CD4-positive, alpha-beta T cell treated with Interleukin-4 for 4 hours (primary cell): ENCODE data around the gene STARD10.
"Not testable (repeated sequence)": the region's sequence is repeated elsewhere in the genome, so short reads cannot be mapped to it uniquely, and the experiment has no call there.

Experiments
- DNase-seq: peaks from one replicate; pipeline ENCODE4 v3.0.0-alpha.2; 2020

STARD10 gene

DNA sequence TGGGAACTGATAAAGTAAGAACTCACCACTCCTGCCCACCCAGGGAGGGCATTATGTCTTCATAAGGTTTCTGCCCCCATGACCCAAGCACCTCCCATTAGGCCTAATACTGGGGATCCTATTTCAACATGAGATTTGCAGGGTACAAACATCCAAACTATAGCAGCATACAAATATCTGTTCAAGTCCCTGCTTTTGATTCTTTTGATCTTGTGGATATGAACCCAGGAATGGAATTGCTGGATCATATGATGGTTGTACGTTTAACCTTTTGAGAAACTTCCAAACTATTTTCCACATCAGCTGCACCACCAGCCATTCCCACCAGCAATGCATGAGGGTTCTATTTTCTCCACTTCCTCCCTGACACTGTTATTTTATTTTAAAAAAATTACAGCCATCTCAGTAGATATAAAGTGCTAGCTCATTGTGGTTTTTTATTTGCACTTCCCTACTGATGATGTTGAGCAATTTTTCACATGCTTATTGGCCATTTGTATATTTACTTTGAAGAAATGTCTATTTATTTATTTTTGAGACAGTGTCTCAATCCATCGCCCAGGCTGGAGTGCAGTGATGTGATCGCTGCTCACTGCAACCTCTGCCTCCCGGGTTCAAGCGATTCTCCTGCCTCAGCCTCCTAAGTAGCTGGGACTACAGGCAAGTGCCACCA is 13.3 kb upstream of the STARD10 start:
- no peak for DNase-seq

DNA sequence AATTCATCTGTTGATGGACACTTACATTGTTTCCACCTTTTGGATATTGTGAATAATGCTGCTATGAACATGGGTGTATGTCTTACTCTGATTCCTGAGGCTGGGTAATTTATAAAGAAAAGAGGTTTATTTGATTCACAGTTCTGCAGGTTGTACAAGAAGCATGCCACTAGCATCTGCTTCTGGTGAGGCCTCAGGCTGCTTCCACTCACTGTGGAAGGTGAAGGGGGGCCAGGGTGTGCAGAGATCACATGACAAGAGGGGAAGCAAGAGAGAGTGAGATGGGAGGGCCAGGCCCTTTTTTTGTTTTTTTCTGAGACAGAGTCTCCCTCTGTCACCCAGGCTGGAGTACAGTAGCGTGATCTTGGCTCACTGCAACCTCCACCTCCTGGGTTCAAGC is 12.5 kb upstream of the STARD10 start:
- DNase-seq: not testable (repeated sequence)

DNA sequence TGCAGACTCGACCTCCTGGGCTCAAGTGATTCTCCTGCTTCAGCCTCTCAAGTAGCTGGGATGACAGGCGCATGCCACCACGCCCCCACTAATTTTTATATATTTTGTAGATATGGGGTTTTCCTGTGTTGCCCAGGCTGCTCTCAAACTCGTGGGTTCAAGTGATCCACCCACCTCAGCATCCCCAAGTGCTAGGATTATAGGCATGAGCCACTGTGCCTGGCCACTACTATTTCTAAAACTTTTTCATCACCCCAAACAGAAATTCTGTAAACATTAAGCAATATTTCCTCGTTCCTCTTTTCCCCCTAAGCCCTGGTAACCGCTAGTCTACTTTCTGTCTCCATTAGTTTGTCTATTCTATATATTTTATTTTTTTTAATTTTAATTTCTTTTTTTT is 11.4 kb upstream of the STARD10 start:
- DNase-seq: no peak

DNA sequence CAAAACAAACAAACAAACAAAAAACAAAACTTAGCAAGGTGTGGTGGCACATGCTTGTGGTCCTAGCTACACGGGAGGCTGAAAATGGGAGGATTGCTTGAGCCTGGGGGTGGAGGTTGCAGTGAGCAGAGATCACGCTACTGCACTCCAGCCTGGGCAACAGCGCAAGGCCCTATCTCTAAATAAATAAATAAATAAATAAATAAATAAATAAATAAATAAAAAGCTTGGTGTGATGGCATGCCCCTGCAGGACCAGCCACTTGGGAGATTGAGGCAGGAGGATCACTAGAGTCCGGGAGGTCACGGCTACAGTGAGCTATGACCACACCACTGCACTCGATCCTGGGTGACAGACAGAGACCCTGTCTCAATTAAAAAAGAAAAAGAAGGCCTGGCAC is 9.0 kb upstream of the STARD10 start:
- no peak for DNase-seq

DNA sequence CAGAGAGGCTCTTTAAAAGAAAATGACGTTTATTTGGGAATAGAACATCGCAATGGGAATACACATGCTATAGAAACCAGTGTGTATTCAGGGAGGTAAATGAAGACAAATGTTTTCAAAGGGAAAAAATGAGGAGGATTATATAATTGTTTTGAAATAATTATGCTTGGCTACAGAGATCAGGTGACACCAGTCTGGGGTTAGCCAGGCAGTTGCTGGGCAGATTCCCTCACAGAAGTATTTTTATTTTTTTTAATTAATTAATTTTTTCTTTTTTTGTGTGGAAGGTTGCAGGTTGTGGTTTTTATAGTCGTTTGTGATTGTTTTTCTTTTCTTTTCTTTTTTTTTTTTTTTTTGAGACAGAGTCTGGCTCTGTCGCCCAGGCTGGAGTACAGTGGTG is 5.6 kb upstream of the STARD10 start:
- DNase-seq: no peak

DNA sequence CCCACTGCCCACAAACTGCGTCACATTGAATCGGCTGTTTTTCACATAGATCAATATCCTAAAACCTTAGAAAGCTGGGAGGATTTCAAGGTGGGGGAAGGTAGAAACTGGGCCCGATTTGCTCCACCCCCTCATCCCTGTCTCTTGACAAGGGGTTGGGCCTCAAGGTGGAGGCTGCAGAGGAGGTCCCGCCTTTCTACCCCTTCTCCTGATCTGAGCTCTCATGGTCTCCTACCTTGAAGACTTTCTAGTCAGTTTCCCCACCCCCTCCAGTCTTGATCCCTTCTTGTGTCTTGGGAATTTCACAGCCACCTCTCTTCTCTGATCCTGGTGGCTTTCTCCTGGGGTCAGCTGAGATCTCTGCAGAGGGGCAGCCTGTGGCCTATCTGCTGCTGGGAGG is 4.5 kb upstream of the STARD10 start:
- no peak for DNase-seq

DNA sequence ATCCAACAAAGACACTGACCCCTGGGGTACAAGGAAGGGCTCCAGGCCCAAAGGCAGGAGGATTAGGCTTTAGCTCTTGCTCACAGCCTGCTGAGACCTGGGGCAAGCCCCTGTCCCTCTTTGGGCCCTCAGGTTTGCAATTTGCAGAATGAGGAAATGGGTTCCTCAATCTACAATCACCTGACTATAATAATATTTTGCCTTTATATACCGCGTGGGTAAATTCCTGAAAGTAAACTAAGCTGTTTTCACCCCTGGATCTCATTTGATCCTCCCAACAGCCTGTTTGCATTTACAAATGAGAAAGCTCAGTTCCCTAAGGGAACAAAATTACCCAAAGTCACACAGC is 797 bp downstream of the STARD10 start:
- no peak for DNase-seq

DNA sequence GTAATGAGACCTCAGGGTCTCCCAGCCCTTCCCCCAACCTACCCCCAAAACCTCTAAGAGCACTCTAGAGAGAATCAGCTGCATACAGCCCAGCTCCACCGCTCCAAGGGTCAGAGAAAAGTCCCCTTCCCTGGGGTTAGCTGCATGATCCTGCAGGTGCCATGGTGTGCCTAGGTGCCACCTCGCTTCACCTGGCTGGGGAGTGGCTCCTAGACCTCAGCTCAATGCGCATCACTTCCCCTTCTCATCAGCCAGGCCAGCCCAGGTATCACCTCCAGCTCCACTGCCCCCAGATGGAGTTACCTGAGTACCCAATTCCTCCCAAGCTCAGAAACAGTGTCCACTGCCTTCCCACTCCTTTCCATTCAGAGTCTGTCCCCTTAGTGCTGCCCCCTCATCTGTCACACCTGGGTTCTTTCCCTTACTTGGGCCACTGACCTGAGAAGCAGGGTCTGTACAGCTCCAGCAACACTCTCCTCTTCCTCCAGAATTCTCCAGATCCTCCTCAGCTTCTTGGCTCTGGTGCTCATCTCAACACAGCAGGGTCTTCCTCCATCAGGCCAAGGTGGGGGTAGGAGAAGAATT is 1.3 kb downstream of the STARD10 start:
- DNase-seq: no peak

DNA sequence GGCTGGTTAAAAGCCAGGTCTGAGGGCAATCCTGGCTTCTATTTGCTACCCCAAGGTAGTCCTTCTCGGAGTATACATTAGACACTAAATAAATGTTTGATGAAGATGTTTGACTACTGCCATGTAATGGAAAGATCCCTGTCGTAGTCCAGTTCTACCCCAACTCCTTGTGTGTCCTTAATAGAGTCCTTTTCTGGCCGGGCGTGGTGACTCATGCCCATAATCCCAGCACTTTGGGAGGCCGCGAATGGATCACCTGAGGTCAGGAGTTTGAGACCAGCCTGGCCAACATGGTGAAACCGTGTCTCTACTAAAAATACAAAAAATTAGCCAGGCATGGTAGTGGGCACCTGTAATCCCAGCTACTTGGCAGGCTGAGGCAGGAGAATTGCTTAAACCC is 2.6 kb downstream of the STARD10 start:
- not testable (repeated sequence) for DNase-seq

DNA sequence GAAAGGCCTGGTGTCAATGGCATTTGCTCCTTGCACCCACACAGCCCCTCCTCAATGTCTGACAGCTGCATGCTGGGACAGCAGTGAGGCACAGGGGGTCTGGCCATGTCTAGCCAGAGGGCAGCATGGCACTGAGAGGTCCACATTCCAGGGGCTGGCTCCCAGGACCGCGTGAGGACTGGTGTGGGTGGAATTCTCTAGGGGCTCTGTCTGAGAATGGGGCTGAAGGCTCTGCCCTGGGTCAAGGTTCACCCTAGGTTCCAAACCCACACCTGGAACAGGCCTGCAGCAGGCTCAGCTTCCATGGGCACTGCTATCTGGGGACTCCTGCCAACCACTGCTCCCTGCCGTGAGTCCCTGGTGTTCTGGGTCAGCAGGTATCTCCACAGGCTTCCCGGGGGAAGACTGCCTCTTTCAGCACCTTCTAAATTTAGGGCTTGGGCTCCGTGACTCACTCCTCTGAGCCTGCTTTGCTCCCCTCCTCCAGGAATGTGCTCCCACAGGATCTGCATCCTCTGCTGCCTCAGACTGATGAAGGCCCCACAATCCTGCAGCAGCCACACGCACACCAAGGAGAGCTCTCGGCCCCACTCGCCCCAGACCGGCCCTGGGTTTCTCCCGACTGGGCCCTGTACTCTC is 4.2 kb downstream of the STARD10 start:
- no peak for DNase-seq

DNA sequence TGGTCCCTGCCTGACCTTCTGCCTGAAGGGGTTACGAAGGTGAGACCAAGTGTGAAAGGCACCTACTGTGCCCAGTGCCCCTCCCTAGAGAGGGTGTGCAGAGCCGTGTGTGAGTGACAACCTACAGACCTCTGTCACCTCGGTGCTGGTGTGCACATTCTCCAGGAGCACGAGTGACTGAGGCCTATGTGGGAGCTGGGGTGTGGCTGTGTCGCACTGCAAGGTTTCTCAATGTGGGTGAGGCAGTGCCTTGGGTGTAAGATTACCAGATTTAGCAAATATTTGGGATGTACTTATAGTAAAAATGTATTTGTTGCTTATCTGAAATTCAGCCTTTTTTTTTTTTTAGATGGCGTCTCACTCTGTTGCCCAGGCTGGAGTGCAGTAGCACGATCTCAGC is 5.6 kb downstream of the STARD10 start:
- DNase-seq: no peak

DNA sequence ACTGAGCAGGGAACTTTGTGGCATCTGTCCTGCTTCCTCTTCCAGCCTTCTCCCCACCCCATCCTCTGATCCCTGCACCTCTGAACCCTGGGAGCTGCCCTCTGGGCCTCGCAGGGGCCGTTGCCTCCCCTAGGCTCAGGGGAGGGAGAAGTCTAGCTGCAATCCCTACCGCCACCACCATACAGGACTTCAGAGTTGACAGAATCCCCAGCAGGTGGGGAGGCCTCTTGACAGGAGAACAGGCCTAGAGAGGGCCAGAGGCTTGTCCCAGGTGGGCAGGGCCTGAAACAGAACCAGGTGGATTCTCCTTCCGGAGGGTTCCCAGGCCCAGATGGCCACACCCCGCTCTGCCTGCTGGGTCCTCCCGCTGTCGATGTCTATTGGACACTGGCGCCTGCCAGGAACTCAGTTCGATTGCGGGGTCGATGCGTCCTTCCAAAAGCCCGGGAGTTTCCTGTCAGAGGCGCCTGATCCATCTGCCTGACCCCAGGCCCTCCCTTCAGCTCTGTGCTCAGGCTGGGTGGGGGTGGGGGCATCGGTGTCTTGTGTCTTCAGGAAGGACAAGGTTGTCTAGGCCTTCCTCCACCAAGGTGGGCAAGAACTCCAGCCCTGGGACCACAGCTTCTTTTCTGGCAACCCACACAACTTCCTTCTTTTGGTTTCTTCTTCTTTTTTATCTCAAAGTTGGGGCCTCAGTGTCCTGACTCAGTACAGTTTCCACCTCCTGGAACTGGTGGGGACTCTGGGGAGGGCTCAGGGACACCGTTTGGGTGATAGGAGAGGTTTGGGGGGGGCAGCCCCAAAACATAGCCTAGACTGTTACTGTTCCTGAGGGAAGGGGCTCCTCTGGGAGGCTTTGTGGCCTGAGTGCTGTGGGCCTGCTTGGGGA is 6.4 kb downstream of the STARD10 start:
- DNase-seq: no peak

DNA sequence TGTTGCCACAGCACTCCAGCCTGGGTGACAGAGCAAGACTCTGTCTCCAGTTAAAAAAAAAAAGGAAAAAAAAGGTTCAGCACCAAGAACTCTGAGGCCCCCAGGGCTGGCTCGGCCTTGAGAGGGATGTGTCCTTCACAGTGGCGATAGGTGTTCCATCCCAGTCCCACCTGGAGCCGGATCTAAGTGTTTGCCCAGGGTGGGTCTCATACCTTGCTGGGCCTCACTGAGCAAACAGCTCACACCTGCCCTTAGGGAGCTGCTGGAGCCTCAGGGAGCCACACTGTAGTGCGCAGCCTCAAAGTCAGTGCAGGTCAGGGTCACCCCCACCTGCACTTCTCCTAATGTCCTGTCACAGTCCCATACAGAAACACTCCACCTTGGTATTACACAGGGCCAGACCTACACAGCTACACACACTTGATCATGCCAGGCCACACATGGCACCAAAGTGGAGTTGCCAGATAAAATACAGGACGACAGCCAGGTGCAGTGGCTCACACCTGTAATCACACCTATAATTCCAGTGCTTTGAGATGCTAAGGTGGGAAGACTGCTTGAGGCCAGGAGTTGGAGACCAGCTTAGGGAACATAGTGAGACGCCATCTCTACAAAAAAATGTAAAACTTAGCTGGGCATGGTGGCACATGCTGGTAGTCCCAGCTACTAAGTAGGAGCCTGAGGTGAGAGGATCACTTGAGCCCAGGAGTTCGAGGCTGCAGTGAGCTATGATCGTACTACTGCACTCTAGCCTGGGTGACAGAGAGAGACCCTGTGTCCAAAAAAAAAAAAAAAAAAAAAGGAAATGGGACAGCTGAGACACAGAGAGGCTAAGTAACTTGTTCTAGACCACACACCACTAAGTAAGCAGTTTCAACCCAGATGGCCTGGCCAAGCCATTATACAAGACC is 7.3 kb downstream of the STARD10 start:
- no peak for DNase-seq

DNA sequence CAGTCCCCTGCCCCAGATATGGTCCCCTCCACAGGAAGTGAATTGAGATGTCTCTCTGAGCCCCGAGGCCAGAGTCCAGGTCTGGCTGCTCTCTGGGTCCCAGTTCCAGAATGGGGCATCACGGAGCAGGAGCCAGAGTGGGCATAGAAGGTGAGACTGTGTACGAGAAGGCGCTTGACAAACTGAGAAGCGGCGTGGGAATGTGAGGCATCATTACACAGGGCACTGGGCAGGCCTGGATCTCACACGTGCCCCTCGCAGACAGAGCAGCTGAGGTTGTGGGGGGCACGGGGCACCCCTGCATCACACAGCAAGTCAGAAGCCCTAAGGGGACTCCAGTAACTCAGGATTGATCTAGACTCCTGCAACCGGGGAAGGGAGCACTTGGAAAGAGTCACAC is 9.2 kb downstream of the STARD10 start:
- DNase-seq: no peak

DNA sequence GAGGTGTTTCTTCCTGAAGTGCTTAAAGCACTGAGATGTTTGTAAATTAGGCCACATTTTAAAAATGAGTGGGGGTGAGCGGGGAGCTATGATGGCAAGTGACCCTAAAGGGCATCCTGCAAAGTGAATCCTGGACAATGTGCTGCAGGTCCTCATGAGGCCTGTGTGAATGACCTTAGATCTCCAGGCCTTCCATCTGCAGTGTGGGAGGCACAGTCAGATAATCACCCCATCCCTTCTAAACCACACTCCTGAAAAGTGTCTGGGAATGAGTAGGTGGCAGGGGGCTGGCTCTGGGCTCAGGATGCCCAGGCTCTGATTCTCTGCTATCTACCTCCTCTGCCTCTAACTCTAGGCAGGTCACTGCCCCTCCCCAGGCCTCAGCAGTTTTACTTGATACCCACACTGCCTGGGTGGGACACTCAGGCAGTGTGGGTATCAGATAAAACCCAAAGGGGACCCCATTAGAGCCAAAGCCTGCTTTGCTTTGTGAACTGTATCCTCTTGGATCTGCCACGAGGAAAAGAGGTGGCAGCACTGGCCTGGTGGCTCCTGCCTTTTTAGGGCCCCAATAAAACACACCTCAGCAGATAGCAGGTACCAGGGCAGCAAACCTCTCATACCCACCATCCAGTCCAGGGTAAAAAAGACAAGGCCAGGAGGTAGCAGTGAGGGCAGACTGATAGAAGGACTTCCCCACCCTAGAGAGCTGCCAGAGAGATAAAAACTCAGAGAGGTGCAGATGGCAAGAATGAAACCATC is 10.5 kb downstream of the STARD10 start:
- no peak for DNase-seq

DNA sequence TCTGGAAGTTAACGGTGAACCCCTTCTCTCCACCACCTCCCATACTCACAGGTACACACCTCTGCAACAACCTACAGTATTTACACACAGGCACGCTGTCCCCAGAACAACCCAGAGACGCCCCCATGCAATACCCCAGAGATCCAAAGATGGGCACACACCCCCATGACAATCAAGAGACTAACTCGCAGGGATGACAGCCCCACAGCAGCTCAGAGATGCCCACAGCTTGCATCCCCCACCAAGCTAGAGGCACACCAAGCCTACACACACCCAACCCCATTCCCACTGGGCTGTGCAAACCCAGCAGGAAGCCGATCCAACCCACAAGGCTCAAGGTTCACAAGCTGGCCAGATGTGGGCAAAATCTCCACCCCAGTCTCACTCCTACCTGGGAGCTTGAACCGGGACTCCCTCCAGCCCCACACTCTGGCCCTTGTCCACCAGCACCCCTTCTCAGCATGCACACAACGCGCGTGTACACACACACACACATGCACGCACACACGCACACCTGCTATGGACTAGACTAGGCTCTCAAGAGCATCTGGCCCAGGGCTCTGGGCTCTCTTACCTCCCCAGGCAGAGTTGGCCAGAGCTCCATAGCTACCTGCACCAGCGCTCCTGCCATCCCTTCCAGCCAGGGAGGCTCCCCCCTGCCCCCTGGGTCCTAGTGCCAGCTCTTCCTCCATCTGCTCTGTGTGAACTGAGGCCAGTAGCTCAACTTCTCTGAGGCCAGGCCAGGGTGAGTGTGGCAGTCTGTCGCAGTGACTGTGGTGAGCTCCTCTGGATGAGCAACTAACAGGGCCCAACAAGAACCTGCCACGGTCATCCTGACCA is 11.5 kb downstream of the STARD10 start:
- DNase-seq: no peak

DNA sequence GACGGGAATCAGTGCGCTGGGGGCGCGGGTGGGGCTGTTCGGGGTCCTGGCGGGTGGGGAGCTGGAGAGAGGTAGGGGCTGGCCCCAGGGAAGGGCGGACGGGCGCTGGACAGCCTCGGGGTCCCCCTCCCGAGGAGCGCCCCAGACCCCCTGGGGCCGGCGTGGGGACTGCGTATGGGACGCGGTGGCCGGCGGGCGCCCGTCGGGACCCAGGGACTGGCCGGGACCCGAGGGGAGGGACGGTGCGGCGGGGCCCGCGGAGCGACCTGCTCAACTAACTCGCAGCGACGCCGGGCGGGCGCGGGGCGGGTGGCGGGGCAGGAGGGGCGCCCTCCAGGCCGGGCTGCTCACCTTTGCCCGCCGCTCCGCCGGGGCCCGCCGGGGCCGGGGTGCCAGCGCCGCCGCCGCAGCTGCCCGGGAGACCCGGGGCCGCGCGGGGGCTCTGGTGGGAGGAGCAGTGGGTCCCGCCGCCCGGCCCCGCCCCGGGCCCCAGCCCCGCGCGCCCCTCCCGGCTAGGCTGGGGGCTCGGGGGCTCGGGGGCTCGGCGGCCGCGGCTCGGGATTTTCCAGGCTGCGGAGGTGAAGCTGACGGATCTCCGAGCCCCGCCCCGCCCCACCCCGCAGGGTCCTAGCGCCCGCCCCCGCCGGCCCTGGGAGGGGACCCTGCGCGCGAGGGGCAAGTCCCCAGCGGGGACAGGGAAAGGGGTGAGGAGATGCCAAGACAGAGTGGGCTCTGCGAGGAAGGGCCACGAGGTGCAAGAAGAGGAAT is 12.3 kb downstream of the STARD10 start:
- peak; percentile 48 for DNase-seq

DNA sequence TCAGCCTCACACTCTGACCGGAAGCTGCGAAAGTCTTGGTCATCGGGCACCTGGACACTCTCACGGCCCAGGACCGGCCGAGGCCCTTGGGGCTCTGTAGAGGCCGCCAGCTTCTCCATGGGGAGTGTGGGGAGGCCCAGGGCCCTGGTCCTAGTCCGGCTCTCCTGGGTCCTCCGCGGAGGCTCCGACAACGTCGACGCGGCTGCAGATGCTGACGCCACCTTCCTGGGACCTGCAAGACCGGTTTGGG is 12.9 kb downstream of the STARD10 start:
- DNase-seq: no peak

DNA sequence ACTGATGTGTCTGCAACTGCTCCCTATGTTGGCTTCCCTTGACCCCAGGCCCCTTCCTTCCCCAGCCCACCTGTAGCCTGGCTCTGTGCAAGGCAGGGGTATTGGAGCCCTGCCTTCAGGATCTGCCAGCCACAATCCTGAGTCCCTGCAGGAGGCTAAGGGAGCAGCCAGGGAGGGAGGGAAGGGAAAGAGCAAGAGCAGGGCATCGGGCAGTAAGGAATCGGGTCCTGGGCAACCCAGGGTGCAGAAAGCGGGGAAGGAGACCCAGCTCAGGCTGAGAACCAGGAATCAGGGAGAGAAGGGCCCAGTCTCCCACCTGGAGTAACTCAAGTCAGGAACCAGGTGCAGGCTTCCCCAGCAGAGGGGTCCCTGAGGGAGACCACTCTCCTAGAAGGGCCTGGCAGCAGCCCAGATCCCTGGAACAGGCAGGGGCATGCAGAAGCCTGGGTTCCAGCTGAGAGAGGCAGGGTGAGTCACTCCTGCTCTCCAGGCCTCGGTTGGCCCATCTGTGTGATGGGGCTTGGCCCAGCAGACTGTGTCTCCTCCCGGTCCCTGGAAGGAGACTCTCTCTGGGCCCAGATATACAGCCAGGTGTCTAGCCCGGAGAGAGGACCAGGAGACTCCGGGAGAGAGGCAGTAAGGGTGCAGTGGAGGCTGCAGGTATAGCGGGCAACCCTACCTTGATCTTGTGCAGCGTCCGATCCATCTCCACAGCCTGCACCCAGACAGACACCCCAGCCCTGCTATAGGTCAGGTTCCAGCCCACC is 13.4 kb downstream of the STARD10 start:
- DNase-seq: no peak
